Activated naive CD4-positive, alpha-beta T cell treated with anti-CD3 and anti-CD28 coated beads, Interleukin-2, amount 50 U/mL, for 24 hours (primary cell): ENCODE data around the gene GPATCH4.
"Not testable (repeated sequence)": the region's sequence is repeated elsewhere in the genome, so short reads cannot be mapped to it uniquely, and the experiment has no call there.

Source experiments
- H3K27ac Mint-ChIP-seq: one replicate; pipeline ENCODE4 v1.8.0; 2021; ENCODE audit warnings: mild to moderate bottlenecking, mixed read lengths
- H3K27me3 Mint-ChIP-seq: one replicate; pipeline ENCODE4 v1.8.0; 2021; ENCODE audit warnings: mixed read lengths
- H3K36me3 Mint-ChIP-seq: one replicate; pipeline ENCODE4 v1.8.0; 2021; ENCODE audit warnings: mixed read lengths
- H3K4me1 Mint-ChIP-seq: one replicate; pipeline ENCODE4 v1.8.0; 2021; ENCODE audit warnings: mixed read lengths
- H3K4me3 Mint-ChIP-seq: one replicate; pipeline ENCODE4 v1.8.0; 2021; ENCODE audit warnings: mild to moderate bottlenecking, mixed read lengths
- H3K9me3 Mint-ChIP-seq: one replicate; pipeline ENCODE4 v1.8.0; 2021; ENCODE audit warnings: mixed read lengths

GPATCH4 gene

GRCh38 chr1:156612666-156613065, 11.4 kb upstream of the GPATCH4 start:
- peaks cover 11% of the 10 kb centered on the region for H3K27me3 Mint-ChIP-seq
- H3K4me1 Mint-ChIP-seq = peaks cover 8% of the 10 kb centered on the region
- H3K4me3 Mint-ChIP-seq = no peak overlapping the region
- H3K9me3 Mint-ChIP-seq = no peaks in the 10 kb centered on the region
- H3K27ac Mint-ChIP-seq = no peak overlapping the region
- H3K36me3 Mint-ChIP-seq = no peaks in the 10 kb centered on the region

- not testable (repeated sequence) for H3K36me3 Mint-ChIP-seq, H3K27me3 Mint-ChIP-seq, H3K4me3 Mint-ChIP-seq, H3K4me1 Mint-ChIP-seq, H3K9me3 Mint-ChIP-seq, H3K27ac Mint-ChIP-seq
Measured at GRCh38 chr1:156610072-156610471, 8.8 kb upstream of the GPATCH4 start.

- H3K9me3 Mint-ChIP-seq = no peaks in the 10 kb centered on the region
- peaks cover 8% of the 10 kb centered on the region for H3K4me1 Mint-ChIP-seq
- H3K27me3 Mint-ChIP-seq = peaks cover 3% of the 10 kb centered on the region
- no peak overlapping the region for H3K4me3 Mint-ChIP-seq
- H3K36me3 Mint-ChIP-seq = no peaks in the 10 kb centered on the region
- no peak overlapping the region for H3K27ac Mint-ChIP-seq
Measured at GRCh38 chr1:156608981-156609380, 7.7 kb upstream of the GPATCH4 start.

- H3K27ac Mint-ChIP-seq = no peak overlapping the region
- peaks cover 3% of the 10 kb centered on the region for H3K27me3 Mint-ChIP-seq
- no peaks in the 10 kb centered on the region for H3K36me3 Mint-ChIP-seq
- no peaks in the 10 kb centered on the region for H3K9me3 Mint-ChIP-seq
- H3K4me1 Mint-ChIP-seq = peaks cover 8% of the 10 kb centered on the region
- no peak overlapping the region for H3K4me3 Mint-ChIP-seq
Measured at GRCh38 chr1:156608036-156608674, 6.9 kb upstream of the GPATCH4 start.

- not testable (repeated sequence) for H3K9me3 Mint-ChIP-seq, H3K27ac Mint-ChIP-seq, H3K36me3 Mint-ChIP-seq, H3K4me3 Mint-ChIP-seq, H3K27me3 Mint-ChIP-seq
- peaks cover 15% of the 10 kb centered on the region for H3K4me1 Mint-ChIP-seq
Measured at GRCh38 chr1:156607344-156607743, 6.1 kb upstream of the GPATCH4 start.

- Mint-ChIP-seq H3K4me3 (peak overlapping the region; percentile 60), H3K9me3 (no peaks in the 10 kb centered on the region), H3K27me3 (no peaks in the 10 kb centered on the region), H3K4me1 (peaks cover 32% of the 10 kb centered on the region), H3K27ac (peak overlapping the region; percentile 23), H3K36me3 (peaks cover 15% of the 10 kb centered on the region)
Measured at GRCh38 chr1:156602557-156602993, 1.3 kb upstream of the GPATCH4 start.

GRCh38 chr1:156601892-156602291, 613 bp upstream of the GPATCH4 start:
- Mint-ChIP-seq H3K4me3 (peak overlapping the region; percentile 95), H3K9me3 (no peaks in the 10 kb centered on the region), H3K27me3 (no peaks in the 10 kb centered on the region), H3K27ac (peak overlapping the region; percentile 99), H3K36me3 (peaks cover 20% of the 10 kb centered on the region), H3K4me1 (peaks cover 36% of the 10 kb centered on the region)

GRCh38 chr1:156600733-156601121, 552 bp downstream of the GPATCH4 start:
- peaks cover 39% of the 10 kb centered on the region for H3K4me1 Mint-ChIP-seq
- H3K4me3 Mint-ChIP-seq = peak overlapping the region; percentile 95
- H3K27me3 Mint-ChIP-seq = no peaks in the 10 kb centered on the region
- H3K9me3 Mint-ChIP-seq = no peaks in the 10 kb centered on the region
- H3K36me3 Mint-ChIP-seq = peaks cover 21% of the 10 kb centered on the region
- H3K27ac Mint-ChIP-seq = peak overlapping the region; percentile 99

GRCh38 chr1:156599811-156600210, 1.5 kb downstream of the GPATCH4 start:
- peaks cover 28% of the 10 kb centered on the region for H3K36me3 Mint-ChIP-seq
- H3K4me1 Mint-ChIP-seq = peaks cover 47% of the 10 kb centered on the region

GRCh38 chr1:156598731-156599432, 2.4 kb downstream of the GPATCH4 start:
- Mint-ChIP-seq H3K4me3 (peak overlapping the region; percentile 95), H3K4me1 (peaks cover 49% of the 10 kb centered on the region), H3K36me3 (peaks cover 28% of the 10 kb centered on the region), H3K27ac (peak overlapping the region; percentile 73), H3K27me3 (no peaks in the 10 kb centered on the region), H3K9me3 (no peaks in the 10 kb centered on the region)

More at GRCh38 chr1:156599811-156600210, 1.5 kb downstream of the GPATCH4 start:
- Mint-ChIP-seq H3K27me3 (no peaks in the 10 kb centered on the region), H3K9me3 (no peaks in the 10 kb centered on the region), H3K4me3 (peak overlapping the region; percentile 95), H3K27ac (peak overlapping the region; percentile 99)

- Mint-ChIP-seq H3K9me3 (no peaks in the 10 kb centered on the region), H3K4me1 (peaks cover 50% of the 10 kb centered on the region), H3K36me3 (peaks cover 28% of the 10 kb centered on the region), H3K4me3 (no peak overlapping the region), H3K27me3 (no peaks in the 10 kb centered on the region), H3K27ac (peak overlapping the region; percentile 73)
Measured at GRCh38 chr1:156598125-156598524, 3.2 kb downstream of the GPATCH4 start.

GRCh38 chr1:156596426-156596825, 4.9 kb downstream of the GPATCH4 start:
- peaks cover 28% of the 10 kb centered on the region for H3K36me3 Mint-ChIP-seq
- H3K9me3 Mint-ChIP-seq = no peaks in the 10 kb centered on the region
- H3K4me3 Mint-ChIP-seq = no peak overlapping the region
- no peaks in the 10 kb centered on the region for H3K27me3 Mint-ChIP-seq
- peak overlapping the region; percentile 84 for H3K27ac Mint-ChIP-seq
- H3K4me1 Mint-ChIP-seq = peaks cover 42% of the 10 kb centered on the region

GRCh38 chr1:156595016-156595415, 6.3 kb downstream of the GPATCH4 start:
- no peaks in the 10 kb centered on the region for H3K27me3 Mint-ChIP-seq

GRCh38 chr1:156594190-156594589, 7.1 kb downstream of the GPATCH4 start:
- Mint-ChIP-seq H3K4me3 (no peak overlapping the region), H3K36me3 (peaks cover 19% of the 10 kb centered on the region), H3K4me1 (peaks cover 42% of the 10 kb centered on the region), H3K27me3 (no peaks in the 10 kb centered on the region), H3K27ac (no peak overlapping the region), H3K9me3 (no peaks in the 10 kb centered on the region)

More at GRCh38 chr1:156595016-156595415, 6.3 kb downstream of the GPATCH4 start:
- Mint-ChIP-seq H3K27ac (peak overlapping the region; percentile 86), H3K4me3 (no peak overlapping the region), H3K4me1 (peaks cover 47% of the 10 kb centered on the region), H3K9me3 (no peaks in the 10 kb centered on the region), H3K36me3 (peaks cover 23% of the 10 kb centered on the region)

- H3K9me3 Mint-ChIP-seq = no peaks in the 10 kb centered on the region
- H3K27ac Mint-ChIP-seq = no peak overlapping the region
- H3K27me3 Mint-ChIP-seq = no peaks in the 10 kb centered on the region
- H3K4me1 Mint-ChIP-seq = peaks cover 40% of the 10 kb centered on the region
- H3K36me3 Mint-ChIP-seq = peaks cover 16% of the 10 kb centered on the region
- no peak overlapping the region for H3K4me3 Mint-ChIP-seq
Measured at GRCh38 chr1:156593661-156593989, 7.7 kb downstream of the GPATCH4 start.

- no peaks in the 10 kb centered on the region for H3K9me3 Mint-ChIP-seq
Measured at GRCh38 chr1:156592910-156593660, 8.2 kb downstream of the GPATCH4 start.

More at GRCh38 chr1:156592910-156593660, 8.2 kb downstream of the GPATCH4 start:
- peaks cover 13% of the 10 kb centered on the region for H3K36me3 Mint-ChIP-seq
- no peaks in the 10 kb centered on the region for H3K27me3 Mint-ChIP-seq
- peak overlapping the region; percentile 53 for H3K27ac Mint-ChIP-seq
- H3K4me3 Mint-ChIP-seq = peak overlapping the region; percentile 88
- peaks cover 36% of the 10 kb centered on the region for H3K4me1 Mint-ChIP-seq
